Parathyroid adenoma (tissue), 2 donors: Measurements from ENCODE around the gene QRICH1.
A peak's percentile ranks its signal among the peaks of the same experiment; 100 is the strongest.

ENCODE experiments used
- H2AFZ ChIP-seq: fragments of 300-600 bp; sonication (generic); one replicate; pipeline ENCODE4 v1.7.0; 2017; ENCODE audit warnings: antibody characterized with exemption, mild to moderate bottlenecking
- H3K27ac ChIP-seq: fragments of 300-600 bp; sonication (generic); one replicate; pipeline ENCODE4 v1.7.0; 2017
- H3K27me3 ChIP-seq: fragments of 300-600 bp; sonication (generic); one replicate; pipeline ENCODE4 v1.7.0; 2017; ENCODE audit warnings: low read length; ENCODE audit not compliant: control insufficient read depth, insufficient read depth
- H3K36me3 ChIP-seq: fragments of 300-600 bp; sonication (generic); one replicate; pipeline ENCODE4 v1.7.0; 2017; ENCODE audit warnings: low read length; ENCODE audit not compliant: control insufficient read depth, insufficient read depth
- H3K4me1 ChIP-seq: fragments of 300-600 bp; sonication (generic); one replicate; pipeline ENCODE4 v1.7.0; 2017; ENCODE audit warnings: control low read depth
- H3K4me2 ChIP-seq: fragments of 300-600 bp; sonication (generic); one replicate; pipeline ENCODE4 v1.7.0; 2017; ENCODE audit warnings: low read length
- H3K4me3 ChIP-seq: fragments of 300-600 bp; sonication (generic); one replicate; pipeline ENCODE4 v1.7.0; 2017; ENCODE audit warnings: low read depth, low read length
- H3K79me2 ChIP-seq: fragments of 300-600 bp; sonication (generic); one replicate; pipeline ENCODE4 v1.7.0; 2017; ENCODE audit warnings: control low read depth
- H3K9ac ChIP-seq: fragments of 300-600 bp; sonication (generic); one replicate; pipeline ENCODE4 v1.7.0; 2017; ENCODE audit warnings: mild to moderate bottlenecking
- H3K9me3 ChIP-seq: fragments of 300-600 bp; sonication (generic); one replicate; pipeline ENCODE4 v1.7.0; 2017; ENCODE audit warnings: low read length; ENCODE audit not compliant: control insufficient read depth
- TF ChIP-seq, protein P1 (sequence below): fragments of 300-600 bp; sonication (generic); IDR thresholded peaks from one replicate; pipeline ENCODE4 v1.7.0; 2017; ENCODE audit warnings: antibody characterized with exemption, mild to moderate bottlenecking
- donor health status: primary hyperparathyroidism.

The QRICH1 gene

DNA sequence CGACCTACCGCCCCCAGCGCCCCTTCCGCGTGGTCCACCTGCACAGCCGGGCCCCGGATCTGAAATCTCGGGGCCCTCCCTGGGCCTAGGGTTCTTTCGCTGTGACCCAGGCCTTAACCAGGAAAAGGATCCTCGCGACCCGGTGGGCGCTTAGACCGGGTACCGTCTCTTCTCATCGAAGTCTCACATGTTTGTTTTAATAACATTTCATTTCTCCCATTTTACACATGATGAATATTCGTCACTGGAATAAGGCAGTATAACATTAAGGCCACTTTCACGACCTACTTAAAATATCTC lies 75.2 kb downstream of the QRICH1 start:
- H3K9me3 ChIP-seq: no peaks in the 10 kb centered on the region
- H3K4me3 ChIP-seq: peak overlapping the region; percentile 89
- peak overlapping the region; percentile 95 for H2AFZ ChIP-seq
- peaks cover 12% of the 10 kb centered on the region for H3K4me1 ChIP-seq
- H3K27me3 ChIP-seq: no peaks in the 10 kb centered on the region
- TF ChIP-seq, protein P1, sequence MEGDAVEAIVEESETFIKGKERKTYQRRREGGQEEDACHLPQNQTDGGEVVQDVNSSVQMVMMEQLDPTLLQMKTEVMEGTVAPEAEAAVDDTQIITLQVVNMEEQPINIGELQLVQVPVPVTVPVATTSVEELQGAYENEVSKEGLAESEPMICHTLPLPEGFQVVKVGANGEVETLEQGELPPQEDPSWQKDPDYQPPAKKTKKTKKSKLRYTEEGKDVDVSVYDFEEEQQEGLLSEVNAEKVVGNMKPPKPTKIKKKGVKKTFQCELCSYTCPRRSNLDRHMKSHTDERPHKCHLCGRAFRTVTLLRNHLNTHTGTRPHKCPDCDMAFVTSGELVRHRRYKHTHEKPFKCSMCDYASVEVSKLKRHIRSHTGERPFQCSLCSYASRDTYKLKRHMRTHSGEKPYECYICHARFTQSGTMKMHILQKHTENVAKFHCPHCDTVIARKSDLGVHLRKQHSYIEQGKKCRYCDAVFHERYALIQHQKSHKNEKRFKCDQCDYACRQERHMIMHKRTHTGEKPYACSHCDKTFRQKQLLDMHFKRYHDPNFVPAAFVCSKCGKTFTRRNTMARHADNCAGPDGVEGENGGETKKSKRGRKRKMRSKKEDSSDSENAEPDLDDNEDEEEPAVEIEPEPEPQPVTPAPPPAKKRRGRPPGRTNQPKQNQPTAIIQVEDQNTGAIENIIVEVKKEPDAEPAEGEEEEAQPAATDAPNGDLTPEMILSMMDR: no peak
- no peaks in the 10 kb centered on the region for H3K36me3 ChIP-seq
- peak overlapping the region; percentile 94 for H3K4me2 ChIP-seq
- peak overlapping the region; percentile 79 for H3K9ac ChIP-seq
- H3K79me2 ChIP-seq: peaks cover 3% of the 10 kb centered on the region
- H3K27ac ChIP-seq: peak overlapping the region; percentile 81

DNA sequence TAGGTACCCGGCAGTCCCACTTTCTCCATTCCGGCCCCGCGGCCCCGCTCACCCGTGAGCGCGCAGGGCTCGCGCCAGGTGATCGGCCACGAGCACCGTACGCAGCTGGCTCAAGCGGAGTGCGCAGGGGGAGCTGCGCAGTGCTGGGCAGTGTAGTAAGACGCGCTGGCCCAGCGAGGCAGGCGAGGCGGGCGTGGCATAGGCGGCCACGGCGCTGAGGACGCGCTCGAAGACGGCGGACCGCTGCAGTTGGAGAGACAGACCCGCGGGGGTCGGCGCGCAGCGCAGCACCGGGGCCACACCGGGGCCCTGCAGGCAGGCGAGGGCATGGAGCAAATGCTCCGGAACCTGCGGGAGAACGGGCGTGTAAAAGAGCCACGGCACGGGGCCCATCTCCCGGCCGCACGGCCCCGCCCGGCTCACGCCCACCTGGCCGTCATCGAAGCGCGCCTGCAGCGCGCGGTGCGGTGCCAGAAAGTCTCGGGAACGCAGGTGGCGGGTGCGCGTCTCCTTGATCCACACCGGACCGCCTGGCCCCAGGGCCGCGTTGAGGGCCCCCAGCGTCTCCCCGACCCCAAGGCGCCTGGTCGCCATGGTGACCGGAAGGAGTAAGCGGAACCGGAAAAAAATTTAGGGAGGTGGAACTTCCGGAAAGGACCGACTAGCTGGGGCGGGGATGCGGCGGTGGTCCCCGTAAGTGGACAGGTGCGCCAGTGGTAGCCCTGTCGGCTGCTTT lies 75.7 kb downstream of the QRICH1 start, which contains the start of gene DALRD3:
DALRD3 (minus strand) TSS at position 610 of the 736 bp plus-strand sequence; CDS start at position 594, 16 bp downstream.
- H2AFZ ChIP-seq: peak within 1 kb of the TSS; percentile 95
- H3K4me2 ChIP-seq: peak within 1 kb of the TSS; percentile 94
- H3K9me3 ChIP-seq: no peaks in the 10 kb centered on the region
- peaks cover 3% of the 10 kb centered on the region for H3K79me2 ChIP-seq
- peak within 1 kb of the TSS; percentile 89 for H3K4me3 ChIP-seq
- peak within 1 kb of the TSS; percentile 79 for H3K9ac ChIP-seq
- no peaks in the 10 kb centered on the region for H3K36me3 ChIP-seq
- TF ChIP-seq, protein P1: no peak
- H3K4me1 ChIP-seq: peaks cover 12% of the 10 kb centered on the region
- H3K27me3 ChIP-seq: no peaks in the 10 kb centered on the region
- peak within 1 kb of the TSS; percentile 81 for H3K27ac ChIP-seq

DNA sequence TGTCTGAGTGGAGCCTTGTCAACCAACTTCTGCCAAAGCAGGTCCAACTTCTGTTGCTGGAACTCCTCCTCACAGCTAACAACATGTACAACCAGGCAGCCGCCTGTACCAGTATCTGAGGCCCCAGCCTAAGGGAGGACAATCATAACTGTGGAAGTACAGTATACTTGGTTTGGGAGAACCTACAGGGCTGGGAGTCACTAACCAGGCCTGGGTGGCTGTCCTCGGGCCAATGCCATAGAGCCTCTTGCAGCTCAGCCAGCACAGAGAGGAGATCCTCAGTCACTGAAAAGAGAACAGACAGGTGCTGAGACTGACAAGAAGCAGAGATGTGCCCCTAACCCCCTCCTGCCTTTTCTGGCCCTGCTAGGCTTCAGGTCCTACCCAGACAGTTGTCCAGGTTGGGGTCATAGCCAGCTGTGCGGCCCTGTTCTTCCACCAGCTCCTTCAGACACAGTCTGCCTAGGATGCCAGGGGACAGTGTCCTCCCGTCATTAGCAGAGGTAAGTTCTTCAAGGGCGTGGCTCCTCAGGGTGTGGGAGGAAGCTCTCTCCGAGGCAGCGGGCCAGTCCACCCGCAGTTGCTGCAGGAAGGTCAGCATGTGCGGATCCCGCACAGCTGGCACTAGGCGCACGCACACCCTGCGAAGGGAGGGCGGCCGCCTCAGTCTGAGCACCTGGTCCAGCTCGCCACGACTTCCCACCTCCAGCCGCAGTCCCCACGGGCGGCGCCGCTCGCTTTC lies 76.5 kb downstream of the QRICH1 start:
- Histone ChIP-seq H3K36me3 (no peaks in the 10 kb centered on the region), H3K4me1 (peaks cover 12% of the 10 kb centered on the region), H3K27ac (peak overlapping the region; percentile 81), H2AFZ (peak overlapping the region; percentile 95), H3K4me3 (peak overlapping the region; percentile 89), H3K79me2 (peaks cover 3% of the 10 kb centered on the region), H3K9me3 (no peaks in the 10 kb centered on the region), H3K27me3 (no peaks in the 10 kb centered on the region), H3K4me2 (peak overlapping the region; percentile 94), H3K9ac (peak overlapping the region; percentile 79)
- TF ChIP-seq, protein P1: no peak

DNA sequence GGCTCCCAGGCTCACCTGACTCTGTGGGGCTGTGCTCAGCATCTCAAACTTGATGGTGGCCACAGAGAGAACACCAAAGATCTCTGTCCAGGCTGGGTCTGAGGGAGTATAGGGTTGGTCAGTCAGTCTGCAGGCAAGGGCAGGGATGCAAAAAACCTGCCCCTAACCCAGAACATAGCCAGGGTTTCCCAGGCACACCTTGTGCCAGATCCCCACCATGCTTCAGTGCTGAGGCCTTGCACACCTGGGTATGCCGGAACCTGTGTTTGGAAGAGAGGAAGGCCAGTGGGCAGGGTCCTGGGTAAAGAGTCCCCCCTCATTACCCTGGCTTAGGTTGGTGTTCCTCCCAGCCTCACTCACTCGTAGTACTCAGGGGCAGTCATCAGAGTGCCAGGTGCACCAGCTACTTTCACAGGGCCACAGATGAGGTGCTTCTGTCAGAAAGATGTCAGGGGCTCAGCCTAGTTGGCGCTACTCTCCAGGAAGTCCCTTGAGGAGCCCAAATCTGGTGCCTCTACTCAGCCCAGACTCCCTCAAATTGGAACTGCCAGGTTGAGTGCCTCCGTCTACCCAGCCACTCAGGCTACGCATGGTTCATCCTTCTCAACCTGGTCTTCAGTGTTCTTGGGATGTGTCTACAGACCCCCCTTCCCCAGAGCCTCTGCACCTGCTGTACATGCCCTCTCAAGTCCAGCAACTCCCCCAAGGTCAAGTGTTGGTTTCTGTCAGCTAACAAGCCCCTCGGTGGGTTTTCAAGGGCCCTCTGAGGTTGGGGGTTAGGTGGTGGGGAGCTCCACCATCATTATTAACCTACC lies 77.2 kb downstream of the QRICH1 start:
- Histone ChIP-seq H3K4me3 (no peak overlapping the region), H3K4me1 (peaks cover 12% of the 10 kb centered on the region), H3K36me3 (no peaks in the 10 kb centered on the region), H3K9ac (no peak overlapping the region), H3K27me3 (no peaks in the 10 kb centered on the region), H3K9me3 (no peaks in the 10 kb centered on the region), H3K4me2 (no peak overlapping the region), H3K79me2 (peaks cover 3% of the 10 kb centered on the region), H2AFZ (no peak overlapping the region), H3K27ac (no peak overlapping the region)
- TF ChIP-seq, protein P1: no peak
